Measurements from ENCODE around the gene CCR9.
A peak's percentile ranks its signal among the peaks of the same experiment; 100 is the strongest.

DNA sequence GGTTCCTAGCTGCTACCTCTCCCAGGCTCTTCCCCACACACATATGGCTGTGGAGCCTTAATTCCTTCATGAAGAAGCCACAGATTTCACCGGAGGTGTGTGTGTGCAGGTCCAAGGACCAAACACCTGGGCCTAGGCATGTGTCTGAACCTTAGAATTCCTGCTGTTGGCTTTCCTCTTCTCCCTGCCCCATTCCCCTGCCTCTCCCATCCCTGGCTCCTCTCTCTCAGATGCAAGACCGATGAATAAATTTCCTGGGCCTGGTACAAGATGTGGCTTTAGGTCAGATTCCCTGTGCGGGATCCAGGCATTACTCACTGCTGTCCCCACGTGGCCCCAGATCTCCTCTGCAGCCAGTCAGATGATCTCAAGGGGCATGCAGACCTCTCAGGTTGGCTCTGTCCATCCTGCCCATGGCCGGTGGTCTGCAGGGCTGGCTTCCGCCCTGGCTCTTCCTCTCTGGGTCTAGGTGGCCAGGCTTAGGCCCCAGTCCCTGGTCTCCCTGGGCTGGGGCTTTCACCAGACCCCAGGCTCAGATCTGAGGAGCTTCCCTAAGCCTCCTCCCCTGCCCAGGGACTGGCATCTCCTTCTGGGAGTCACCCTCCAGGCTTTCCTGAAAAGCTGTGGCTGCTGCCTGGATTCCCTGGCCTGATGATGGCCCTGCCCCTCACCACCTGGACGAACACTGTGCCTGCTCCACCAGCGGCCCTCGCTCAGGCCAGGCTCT, 20.5 kb downstream of the CCR9 start:
- TF ChIP-seq, protein P1, sequence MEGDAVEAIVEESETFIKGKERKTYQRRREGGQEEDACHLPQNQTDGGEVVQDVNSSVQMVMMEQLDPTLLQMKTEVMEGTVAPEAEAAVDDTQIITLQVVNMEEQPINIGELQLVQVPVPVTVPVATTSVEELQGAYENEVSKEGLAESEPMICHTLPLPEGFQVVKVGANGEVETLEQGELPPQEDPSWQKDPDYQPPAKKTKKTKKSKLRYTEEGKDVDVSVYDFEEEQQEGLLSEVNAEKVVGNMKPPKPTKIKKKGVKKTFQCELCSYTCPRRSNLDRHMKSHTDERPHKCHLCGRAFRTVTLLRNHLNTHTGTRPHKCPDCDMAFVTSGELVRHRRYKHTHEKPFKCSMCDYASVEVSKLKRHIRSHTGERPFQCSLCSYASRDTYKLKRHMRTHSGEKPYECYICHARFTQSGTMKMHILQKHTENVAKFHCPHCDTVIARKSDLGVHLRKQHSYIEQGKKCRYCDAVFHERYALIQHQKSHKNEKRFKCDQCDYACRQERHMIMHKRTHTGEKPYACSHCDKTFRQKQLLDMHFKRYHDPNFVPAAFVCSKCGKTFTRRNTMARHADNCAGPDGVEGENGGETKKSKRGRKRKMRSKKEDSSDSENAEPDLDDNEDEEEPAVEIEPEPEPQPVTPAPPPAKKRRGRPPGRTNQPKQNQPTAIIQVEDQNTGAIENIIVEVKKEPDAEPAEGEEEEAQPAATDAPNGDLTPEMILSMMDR (IDR thresholded peaks at IDR 0.05), result peak in 1 of 3 experiments; percentile 24
- no peak for TF ChIP-seq POLR2A (IDR thresholded peaks at IDR 0.05)

Data from testis (tissue), 2 donors.